Ectodermal cell (in vitro differentiated cells): Measurements from ENCODE around the gene CARD11.
"Not testable (repeated sequence)": the region's sequence is repeated elsewhere in the genome, so short reads cannot be mapped to it uniquely, and the experiment has no call there.

Source experiments
- H3K27ac ChIP-seq: 2 replicates; pipeline ENCODE4 v1.7.0; 2013; ENCODE audit warnings: mild to moderate bottlenecking, low read depth, low read length; ENCODE audit not compliant: insufficient read depth, poor library complexity, severe bottlenecking
- H3K27me3 ChIP-seq: 2 replicates; pipeline ENCODE4 v1.7.0; 2013; ENCODE audit warnings: mild to moderate bottlenecking, low read length; ENCODE audit not compliant: insufficient read depth, control insufficient read depth, poor library complexity, severe bottlenecking
- H3K36me3 ChIP-seq: one replicate; pipeline ENCODE4 v1.7.0; 2013; ENCODE audit warnings: low read length; ENCODE audit not compliant: control insufficient read depth, insufficient read depth
- H3K4me1 ChIP-seq: one replicate; pipeline ENCODE4 v1.7.0; 2013; ENCODE audit warnings: low read length; ENCODE audit not compliant: control insufficient read depth, insufficient read depth
- H3K4me3 ChIP-seq: 2 replicates; pipeline ENCODE4 v1.7.0; 2013; ENCODE audit warnings: low read depth, low read length, control low read depth; ENCODE audit not compliant: insufficient read depth
- H3K9me3 ChIP-seq: 2 replicates; pipeline ENCODE4 v1.7.0; 2013; ENCODE audit warnings: mild to moderate bottlenecking, low read length, moderate library complexity; ENCODE audit not compliant: control insufficient read depth
- WGBS, 2 experiments: methylation state at CpG; one replicate each; pipeline ENCODE4 v1.1.7; 2013; ENCODE audit warnings: missing lambda C conversion rate in 2 of 2; 5-methylcytosine and 5-hydroxymethylcytosine counted together

Gene CARD11

GRCh38 chr7:2922866-2923265 is 120.8 kb downstream of the CARD11 start:
- WGBS, 2 experiments, result 87 to 88% methylated on average over 15 of the region's 15 CpGs
- Histone ChIP-seq H3K36me3 (no peaks in the 10 kb centered on the region), H3K4me3 (no peak overlapping the region), H3K27me3 (no peaks in the 10 kb centered on the region), H3K9me3 (no peaks in the 10 kb centered on the region), H3K4me1 (peaks cover 3% of the 10 kb centered on the region), H3K27ac (no peak overlapping the region)

- no peaks in the 10 kb centered on the region for H3K27me3 ChIP-seq
- 92% methylated on average over 19 of the region's 19 CpGs for WGBS, 2 experiments
These were observed 121.3 kb downstream of the CARD11 start for GRCh38 chr7:2922348-2922691.

GRCh38 chr7:2921653-2922347 is 121.9 kb downstream of the CARD11 start:
- 75 to 76% methylated on average over 13 of the region's 13 CpGs for WGBS, 2 experiments
- Histone ChIP-seq H3K36me3 (no peaks in the 10 kb centered on the region), H3K27ac (no peak overlapping the region), H3K27me3 (no peaks in the 10 kb centered on the region), H3K4me1 (peaks cover 10% of the 10 kb centered on the region), H3K9me3 (no peaks in the 10 kb centered on the region), H3K4me3 (no peak overlapping the region)

More at GRCh38 chr7:2922348-2922691, 121.3 kb downstream of the CARD11 start:
- Histone ChIP-seq H3K4me3 (no peak overlapping the region), H3K9me3 (no peaks in the 10 kb centered on the region), H3K4me1 (peaks cover 6% of the 10 kb centered on the region), H3K27ac (no peak overlapping the region), H3K36me3 (no peaks in the 10 kb centered on the region)

- Histone ChIP-seq H3K27ac (no peak overlapping the region), H3K9me3 (no peaks in the 10 kb centered on the region), H3K4me1 (peaks cover 10% of the 10 kb centered on the region), H3K4me3 (no peak overlapping the region), H3K27me3 (no peaks in the 10 kb centered on the region), H3K36me3 (no peaks in the 10 kb centered on the region)
- WGBS, 2 experiments, result 91 to 92% methylated on average over 17 of the region's 17 CpGs
These were observed 122.6 kb downstream of the CARD11 start for GRCh38 chr7:2920956-2921652.

- not testable (repeated sequence) for H3K4me3 ChIP-seq, H3K27me3 ChIP-seq, H3K9me3 ChIP-seq, H3K27ac ChIP-seq, H3K36me3 ChIP-seq
- H3K4me1 ChIP-seq, result peaks cover 10% of the 10 kb centered on the region
- WGBS, 2 experiments, result 78 to 79% methylated on average over 2 of the region's 2 CpGs
These were observed 123.2 kb downstream of the CARD11 start for GRCh38 chr7:2920480-2920879.

- WGBS, 2 experiments, result 93 to 95% methylated on average over 3 to 4 of the region's 4 CpGs
- H3K4me3 ChIP-seq, result no peak overlapping the region
- H3K36me3 ChIP-seq, result no peaks in the 10 kb centered on the region
- H3K27ac ChIP-seq, result no peak overlapping the region
- peaks cover 10% of the 10 kb centered on the region for H3K4me1 ChIP-seq
- H3K27me3 ChIP-seq, result no peaks in the 10 kb centered on the region
- H3K9me3 ChIP-seq, result no peaks in the 10 kb centered on the region
These were observed 123.6 kb downstream of the CARD11 start for GRCh38 chr7:2920041-2920440.

- WGBS, 2 experiments, result 95 to 97% methylated on average over 19 of the region's 19 CpGs
- Histone ChIP-seq H3K4me1 (peaks cover 10% of the 10 kb centered on the region), H3K27ac (no peak overlapping the region), H3K4me3 (no peak overlapping the region), H3K27me3 (no peaks in the 10 kb centered on the region), H3K36me3 (no peaks in the 10 kb centered on the region), H3K9me3 (no peaks in the 10 kb centered on the region)
These were observed 124.4 kb downstream of the CARD11 start for GRCh38 chr7:2919256-2919655.

GRCh38 chr7:2918406-2918805 is 125.3 kb downstream of the CARD11 start:
- 92 to 93% methylated on average over 20 of the region's 20 CpGs for WGBS, 2 experiments
- Histone ChIP-seq H3K4me3 (no peak overlapping the region), H3K27me3 (no peaks in the 10 kb centered on the region), H3K27ac (no peak overlapping the region), H3K4me1 (peaks cover 10% of the 10 kb centered on the region), H3K36me3 (no peaks in the 10 kb centered on the region), H3K9me3 (no peaks in the 10 kb centered on the region)

GRCh38 chr7:2915023-2915422 is 128.6 kb downstream of the CARD11 start:
- Histone ChIP-seq H3K36me3 (no peaks in the 10 kb centered on the region), H3K4me1 (peaks cover 8% of the 10 kb centered on the region), H3K27me3 (no peaks in the 10 kb centered on the region), H3K4me3 (no peak overlapping the region), H3K27ac (no peak overlapping the region), H3K9me3 (no peaks in the 10 kb centered on the region)
- WGBS, 2 experiments, result 93 to 94% methylated on average over 16 of the region's 16 CpGs

GRCh38 chr7:2913760-2914387 is 129.8 kb downstream of the CARD11 start:
- H3K36me3 ChIP-seq, result no peaks in the 10 kb centered on the region
- no peaks in the 10 kb centered on the region for H3K27me3 ChIP-seq
- no peak overlapping the region for H3K27ac ChIP-seq
- 92% methylated on average over 26 of the region's 26 CpGs for WGBS, 2 experiments
- no peaks in the 10 kb centered on the region for H3K9me3 ChIP-seq
- H3K4me3 ChIP-seq, result no peak overlapping the region
- peaks cover 8% of the 10 kb centered on the region for H3K4me1 ChIP-seq
